K562 (cell line): ENCODE results near the gene NRSN2. TPM values are rescaled to one million over a fixed set of nuclear protein-coding genes. Genes with fewer than 3 reads are reported as not detected.
A peak's percentile ranks its signal among the peaks of the same experiment; 100 is the strongest.

ENCODE experiments used
- ARID1B ChIP-seq: fragments of 450-650 bp; IDR thresholded peaks from 2 replicates; pipeline ENCODE4 v1.6.1; 2016; ENCODE audit warnings: antibody characterized with exemption, mild to moderate bottlenecking, inconsistent platforms
- BCOR ChIP-seq: fragments of 450-650 bp; IDR thresholded peaks from 2 replicates; pipeline ENCODE4 v1.6.1; 2016
- CBX2 ChIP-seq: fragments of 200-600 bp; sonication (generic); IDR thresholded peaks from one replicate; pipeline ENCODE4 v1.6.1; 2012; ENCODE audit warnings: mild to moderate bottlenecking, low read length, inconsistent platforms; ENCODE audit not compliant: insufficient read depth, poor library complexity, severe bottlenecking
- FOXK2 ChIP-seq, 2 experiments: fragments of 450-650 bp; IDR thresholded peaks in 1 of 2; conservative IDR thresholded peaks in 1 of 2; 2 replicates each; pipeline ENCODE4 v1.6.1; 2016; ENCODE audit warnings: low read depth in 2 of 2, mild to moderate bottlenecking in 1 of 2
- GABPA ChIP-seq: fragments of 200-800 bp; sonication (Bioruptor generic); conservative IDR thresholded peaks from 2 replicates; pipeline ENCODE4 v1.6.1; 2016; ENCODE audit warnings: low read depth, missing genetic modification characterization, missing compliant biosample characterization
- GTF2B ChIP-seq: IDR thresholded peaks from 2 replicates; pipeline ENCODE4 v1.6.1; 2011; ENCODE audit not compliant: insufficient read length; ENCODE audit errors: extremely low read depth
- GTF2F1 ChIP-seq: IDR thresholded peaks from 2 replicates; pipeline ENCODE4 v1.6.1; 2011; ENCODE audit warnings: low read depth, low read length, improper control_type of control experiment
- HDAC8 ChIP-seq: fragments of 450-650 bp; IDR thresholded peaks from 2 replicates; pipeline ENCODE4 v1.6.1; 2016; ENCODE audit warnings: mild to moderate bottlenecking, missing genetic modification characterization, moderate library complexity, missing compliant biosample characterization
- HIVEP1 ChIP-seq: fragments of 250-450 bp; sonication (Bioruptor Pico); IDR thresholded peaks from 2 replicates; pipeline ENCODE4 v1.4.0; 2020; ENCODE audit warnings: mild to moderate bottlenecking
- LCOR ChIP-seq: sonication (generic); formaldehyde crosslinking; IDR thresholded peaks from 2 replicates; pipeline ENCODE4 v1.8.0; 2022; ENCODE audit warnings: mild to moderate bottlenecking, missing genetic modification reagents
- MTA1 ChIP-seq: fragments of 450-650 bp; IDR thresholded peaks from 2 replicates; pipeline ENCODE4 v1.6.1; 2017; ENCODE audit warnings: borderline replicate concordance
- MYBL2 ChIP-seq, 2 experiments: fragments of 450-650 bp in 1 of 2; sonication (generic) in 1 of 2; formaldehyde crosslinking in 1 of 2; IDR thresholded peaks; 2 replicates each; pipeline versions ENCODE4 v1.6.1 to v1.8.1; 2017 to 2022; ENCODE audit warnings: borderline replicate concordance in 1 of 2, inconsistent platforms in 1 of 2, low read depth in 1 of 2, mild to moderate bottlenecking in 1 of 2, missing genetic modification reagents in 1 of 2, moderate library complexity in 1 of 2
- NCOA4 ChIP-seq: fragments of 450-650 bp; IDR thresholded peaks from 2 replicates; pipeline ENCODE4 v1.6.1; 2018; ENCODE audit warnings: mild to moderate bottlenecking; ENCODE audit not compliant: partially characterized antibody
- NELFE ChIP-seq: IDR thresholded peaks from 2 replicates; pipeline ENCODE4 v1.6.1; 2011; ENCODE audit warnings: mild to moderate bottlenecking; ENCODE audit not compliant: insufficient read depth, insufficient read length
- NR2F6 ChIP-seq: fragments of 450-650 bp; formaldehyde crosslinking; IDR thresholded peaks from 2 replicates; pipeline ENCODE4 v1.4.0; 2020; ENCODE audit warnings: mild to moderate bottlenecking
- RBM14 ChIP-seq: fragments of 200-400 bp; formaldehyde crosslinking; IDR thresholded peaks from 2 replicates; pipeline ENCODE4 v1.6.1; 2018; ENCODE audit warnings: low read depth, mild to moderate bottlenecking, low read length, moderate library complexity, borderline replicate concordance; ENCODE audit not compliant: insufficient read depth
- RHOXF2B ChIP-seq: fragments of 250-450 bp; sonication (Bioruptor Pico); conservative IDR thresholded peaks from 2 replicates; pipeline ENCODE4 v1.5.1; 2021
- SIX5 ChIP-seq, 2 experiments: IDR thresholded peaks; 2 replicates each; pipeline ENCODE4 v1.6.1; 2011; ENCODE audit warnings: low read length in 2 of 2, borderline replicate concordance in 1 of 2, low read depth in 1 of 2, mild to moderate bottlenecking in 1 of 2, moderate library complexity in 1 of 2; ENCODE audit not compliant: insufficient read depth in 1 of 2
- STAT6 ChIP-seq: sonication (generic); formaldehyde crosslinking; IDR thresholded peaks from 2 replicates; pipeline ENCODE4 v1.8.1; 2023; ENCODE audit warnings: mild to moderate bottlenecking, missing genetic modification reagents
- SUPT5H ChIP-seq: fragments of 450-650 bp; IDR thresholded peaks from 2 replicates; pipeline ENCODE4 v1.6.1; 2016
- THAP7 ChIP-seq: fragments of 250-450 bp; sonication (Bioruptor Pico); IDR thresholded peaks from 2 replicates; pipeline ENCODE4 v1.5.0; 2021
- YY1 ChIP-seq, 3 experiments: IDR thresholded peaks; 2 replicates each; pipeline ENCODE4 v1.6.1; 2011; ENCODE audit warnings: low read length in 2 of 3, mild to moderate bottlenecking in 2 of 3, moderate library complexity in 2 of 3, borderline replicate concordance in 1 of 3, control low read depth in 1 of 3, low read depth in 1 of 3; ENCODE audit not compliant: insufficient read depth in 3 of 3, insufficient replicate concordance in 2 of 3, control insufficient read depth in 1 of 3, insufficient read length in 1 of 3; ENCODE audit errors: extremely low read depth in 1 of 3
- ZC3H8 ChIP-seq: fragments of 450-650 bp; IDR thresholded peaks from 2 replicates; pipeline ENCODE4 v1.6.1; 2017
- ZSCAN29 ChIP-seq: fragments of 450-650 bp; IDR thresholded peaks from 2 replicates; pipeline ENCODE4 v1.6.1; 2017
- polyA plus RNA-seq, 8 experiments: library from polyadenylated mRNA; depleted of rRNA in 4 of 8; stranded (reverse) in 5 of 8; unstranded in 3 of 8; fragments of >200 nt; fragmentation: Nextera tagmentation in 2 of 8; fragmentation: Illumina TruSeq in 1 of 8; extraction: Ambion mirVana in 2 of 8; extraction: Trizol in 1 of 8; gene quantifications; 2 replicates each; pipeline versions ENCODE4 v1.2.1 to v1.2.3, GENCODE V29; 2011 to 2014; ENCODE audit warnings: inconsistent platforms in 1 of 8, missing spikeins in 1 of 8
- total RNA-seq, 7 experiments: library from RNA; depleted of rRNA in 6 of 7; stranded (reverse); fragments of >200 nt in 6 of 7; fragmentation: Illumina TruSeq in 2 of 7; extraction: Trizol in 2 of 7; gene quantifications; 2 replicates each; pipeline versions ENCODE4 v1.2.1 to v1.2.3, GENCODE V29; 2011 to 2021; ENCODE audit warnings: low replicate concordance in 1 of 7

NRSN2 gene
- total and polyA plus RNA-seq, 9 of the 15 experiments (the other 6 are each of a cell fraction or from before 2014, with no cell fraction given) = 7.5 to 29.7 (median 11.1) TPM

GRCh38 chr20:325045-325888, 21.6 kb upstream of the NRSN2 start, which contains the start of gene SOX12 (continued):
- TF ChIP-seq GTF2F1 = peak; percentile 93; the same call in 1 of the 2 replicates
- no peak for TF ChIP-seq ZSCAN29
- 0 out of 4 replicates have a peak, but pooled peaks of 1 of the 2 experiments have one; percentile 34 for TF ChIP-seq FOXK2 (conservative IDR thresholded peaks at IDR 0.05 in 1 of 2, IDR thresholded peaks at IDR 0.05 in 1 of 2; ENCODE audit: low read depth in 2 of 2)
- TF ChIP-seq GTF2B = no peak
- no peak for TF ChIP-seq HIVEP1 (CRISPR knock-in tag)
- TF ChIP-seq NCOA4 = no peak
- no peak for TF ChIP-seq MYBL2 (IDR thresholded peaks at IDR 0.05; ENCODE audit: low read depth)
- no peak for TF ChIP-seq MYBL2 (CRISPR knock-in tag; IDR thresholded peaks at IDR 0.05; ENCODE audit: borderline replicate concordance)
- TF ChIP-seq RHOXF2B (CRISPR knock-in tag) = no peak
- TF ChIP-seq CBX2 = no peak
- TF ChIP-seq NELFE = no peak
- TF ChIP-seq SIX5 (IDR thresholded peaks at IDR 0.05; ENCODE audit: borderline replicate concordance in 1 of 2, insufficient read depth in 1 of 2, low read depth in 1 of 2, low read length in 2 of 2) = no peak
- TF ChIP-seq NR2F6 (CRISPR knock-in tag) = no peak
- TF ChIP-seq RBM14 = no peak
- TF ChIP-seq STAT6 (CRISPR knock-in tag) = no peak
- TF ChIP-seq MTA1 = no peak
- no peak for TF ChIP-seq HDAC8 (tag)
- peak in 1 of 3 experiments; percentile 9 for TF ChIP-seq YY1 (IDR thresholded peaks at IDR 0.05; ENCODE audit: borderline replicate concordance in 1 of 3, control insufficient read depth in 1 of 3, extremely low read depth in 1 of 3, insufficient read depth in 3 of 3, insufficient read length in 1 of 3, insufficient replicate concordance in 2 of 3, low read depth in 1 of 3, low read length in 2 of 3)
- peak; percentile 63 for TF ChIP-seq SUPT5H
- no peak for TF ChIP-seq ARID1B
- no peak for TF ChIP-seq ZC3H8
- TF ChIP-seq LCOR (CRISPR knock-in tag) = no peak
- TF ChIP-seq BCOR = no peak
- TF ChIP-seq GABPA (tag) = no peak; the same call in 1 of the 2 replicates
- TF ChIP-seq THAP7 (CRISPR knock-in tag) = no peak
